ENCODE measurements around the gene RNF225.

Gene RNF225

GRCh38 chr19:58398087-58398486, 2.6 kb downstream of the RNF225 start:
- no peak overlapping the region for H3K4me3 ChIP-seq (replicated peaks; ENCODE audit: low read depth, low read length)
- TF ChIP-seq, protein P1, sequence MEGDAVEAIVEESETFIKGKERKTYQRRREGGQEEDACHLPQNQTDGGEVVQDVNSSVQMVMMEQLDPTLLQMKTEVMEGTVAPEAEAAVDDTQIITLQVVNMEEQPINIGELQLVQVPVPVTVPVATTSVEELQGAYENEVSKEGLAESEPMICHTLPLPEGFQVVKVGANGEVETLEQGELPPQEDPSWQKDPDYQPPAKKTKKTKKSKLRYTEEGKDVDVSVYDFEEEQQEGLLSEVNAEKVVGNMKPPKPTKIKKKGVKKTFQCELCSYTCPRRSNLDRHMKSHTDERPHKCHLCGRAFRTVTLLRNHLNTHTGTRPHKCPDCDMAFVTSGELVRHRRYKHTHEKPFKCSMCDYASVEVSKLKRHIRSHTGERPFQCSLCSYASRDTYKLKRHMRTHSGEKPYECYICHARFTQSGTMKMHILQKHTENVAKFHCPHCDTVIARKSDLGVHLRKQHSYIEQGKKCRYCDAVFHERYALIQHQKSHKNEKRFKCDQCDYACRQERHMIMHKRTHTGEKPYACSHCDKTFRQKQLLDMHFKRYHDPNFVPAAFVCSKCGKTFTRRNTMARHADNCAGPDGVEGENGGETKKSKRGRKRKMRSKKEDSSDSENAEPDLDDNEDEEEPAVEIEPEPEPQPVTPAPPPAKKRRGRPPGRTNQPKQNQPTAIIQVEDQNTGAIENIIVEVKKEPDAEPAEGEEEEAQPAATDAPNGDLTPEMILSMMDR (IDR thresholded peaks at IDR 0.05; ENCODE audit: insufficient read depth, low read length, poor library complexity, severe bottlenecking): no peak

GRCh38 chr19:58398545-58398944, 3.1 kb downstream of the RNF225 start:
- peaks cover 17% of the 10 kb centered on the region for H3K36me3 ChIP-seq (ENCODE audit: control insufficient read depth, insufficient read depth, low read length)
- H3K27me3 ChIP-seq (replicated peaks; ENCODE audit: control insufficient read depth, insufficient read depth, low read length): no peaks in the 10 kb centered on the region
- TF ChIP-seq, protein P1 (IDR thresholded peaks at IDR 0.05; ENCODE audit: insufficient read depth, low read length, poor library complexity, severe bottlenecking): no peak
- DNase-seq (ENCODE audit: extremely low read depth, insufficient read length): no peak
- H3K4me3 ChIP-seq (replicated peaks; ENCODE audit: low read depth, low read length): no peak overlapping the region

More at GRCh38 chr19:58398087-58398486, 2.6 kb downstream of the RNF225 start:
- no peak for DNase-seq (ENCODE audit: extremely low read depth, insufficient read length)
- Histone ChIP-seq H3K36me3 (ENCODE audit: control insufficient read depth, insufficient read depth, low read length) (peaks cover 22% of the 10 kb centered on the region), H3K27me3 (replicated peaks; ENCODE audit: control insufficient read depth, insufficient read depth, low read length) (no peaks in the 10 kb centered on the region)

GRCh38 chr19:58399903-58400302, 4.4 kb downstream of the RNF225 start:
- Histone ChIP-seq H3K4me3 (replicated peaks; ENCODE audit: low read depth, low read length) (no peak overlapping the region), H3K36me3 (ENCODE audit: control insufficient read depth, insufficient read depth, low read length) (peaks cover 6% of the 10 kb centered on the region), H3K27me3 (replicated peaks; ENCODE audit: control insufficient read depth, insufficient read depth, low read length) (no peaks in the 10 kb centered on the region)
- DNase-seq (ENCODE audit: extremely low read depth, insufficient read length): no peak
- TF ChIP-seq, protein P1 (IDR thresholded peaks at IDR 0.05; ENCODE audit: insufficient read depth, low read length, poor library complexity, severe bottlenecking): no peak

DNA sequence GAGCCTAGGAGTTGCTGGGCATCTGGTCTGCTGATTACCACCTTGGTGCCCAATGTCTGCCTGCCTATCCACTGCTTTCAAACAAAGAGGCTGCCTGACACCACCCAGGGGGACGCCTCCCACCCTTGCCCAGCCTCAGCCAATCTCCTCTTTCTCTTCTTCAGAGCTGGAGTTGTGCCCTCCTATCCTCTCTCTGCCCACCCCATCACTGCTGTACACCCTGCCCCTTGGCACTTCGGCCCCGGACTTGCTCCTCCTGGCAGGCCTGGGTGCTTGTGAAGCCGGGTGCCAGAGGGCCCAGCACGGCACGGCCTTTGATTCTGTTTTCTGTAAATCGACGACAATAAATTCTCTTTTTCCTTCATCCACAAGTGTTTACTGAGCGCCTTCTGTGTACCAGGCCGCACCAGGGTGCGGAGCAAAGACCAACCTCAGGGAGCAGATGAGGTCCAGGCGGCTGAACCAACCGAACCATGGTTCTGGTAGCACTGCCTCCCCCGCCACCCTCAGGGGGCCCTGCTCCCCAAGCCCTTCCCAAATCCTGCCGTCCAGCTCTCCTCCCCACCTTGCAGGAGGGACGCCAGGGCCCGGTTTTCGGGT, 5.0 kb downstream of the RNF225 start:
- Histone ChIP-seq H3K4me3 (replicated peaks; ENCODE audit: low read depth, low read length) (peak overlapping the region; percentile 43), H3K27me3 (replicated peaks; ENCODE audit: control insufficient read depth, insufficient read depth, low read length) (no peaks in the 10 kb centered on the region), H3K36me3 (ENCODE audit: control insufficient read depth, insufficient read depth, low read length) (peaks cover 1% of the 10 kb centered on the region)
- DNase-seq (ENCODE audit: extremely low read depth, insufficient read length): no peak
- TF ChIP-seq, protein P1 (IDR thresholded peaks at IDR 0.05; ENCODE audit: insufficient read depth, low read length, poor library complexity, severe bottlenecking): no peak

DNA sequence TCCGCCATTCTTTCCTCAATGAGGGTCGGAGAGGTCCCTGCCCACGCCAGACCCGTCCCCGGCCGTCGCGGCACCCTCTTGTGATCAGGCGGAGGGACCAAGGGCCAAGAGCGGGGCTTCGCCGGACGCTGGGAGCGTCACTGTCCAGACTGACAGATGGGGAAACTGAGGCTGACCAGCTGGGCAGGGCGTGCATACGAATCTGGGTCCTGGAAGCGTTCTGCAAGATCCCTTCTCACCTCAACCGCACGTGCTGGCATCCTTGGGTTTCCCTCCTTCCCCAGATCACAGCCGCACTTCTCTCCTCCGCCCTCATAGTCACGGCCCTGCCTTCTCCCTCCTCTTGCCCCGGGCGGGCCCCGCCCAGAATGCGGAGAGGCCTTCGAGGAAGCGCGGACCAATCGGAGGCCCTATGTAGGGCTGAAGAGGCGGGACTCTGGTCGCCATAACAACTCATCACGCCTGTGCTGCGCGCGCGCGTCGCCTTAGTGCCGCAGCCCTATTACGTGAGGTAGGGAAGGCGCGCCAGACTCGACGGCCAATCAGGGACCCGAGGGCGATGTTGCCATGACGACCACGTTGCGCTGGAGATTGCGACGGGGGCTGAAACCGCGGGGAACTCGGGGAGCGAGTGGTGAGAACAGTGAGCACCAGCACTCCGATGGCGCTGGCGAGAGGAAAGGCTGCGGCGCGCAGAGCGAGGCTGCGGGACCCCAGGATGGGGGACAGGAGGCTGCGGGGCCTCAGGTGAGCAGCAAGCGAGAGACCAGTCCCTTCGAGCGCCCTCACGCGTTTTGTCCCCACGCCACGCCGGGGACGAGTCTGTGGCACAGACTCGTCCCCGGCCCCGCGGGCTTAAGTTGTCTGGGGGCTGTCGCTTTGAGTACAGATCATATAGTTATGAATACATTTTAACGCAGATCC, 5.7 kb downstream of the RNF225 start:
- H3K27me3 ChIP-seq (replicated peaks; ENCODE audit: control insufficient read depth, insufficient read depth, low read length): no peaks in the 10 kb centered on the region
- H3K36me3 ChIP-seq (ENCODE audit: control insufficient read depth, insufficient read depth, low read length): no peaks in the 10 kb centered on the region; the same call in 1 of the 2 replicates
- TF ChIP-seq, protein P1 (IDR thresholded peaks at IDR 0.05; ENCODE audit: insufficient read depth, low read length, poor library complexity, severe bottlenecking): no peak
- peak; percentile 99 for DNase-seq (ENCODE audit: extremely low read depth, insufficient read length)
- peak overlapping the region; percentile 76 for H3K4me3 ChIP-seq (replicated peaks; ENCODE audit: low read depth, low read length)

All from GM06990 (cell line).